COLO829 (cell line): ENCODE results near the gene DHRS3.
A peak's percentile ranks its signal among the peaks of the same experiment; 100 is the strongest.

Source experiments
- DNase-seq: peaks from one replicate; pipeline ENCODE4 v3.0.0; 2012; ENCODE audit warnings: low spot score

Gene DHRS3

GRCh38 chr1:12552951-12553921 is 64.8 kb downstream of the DHRS3 start:
- no peak for DNase-seq

GRCh38 chr1:12552111-12552888 is 65.7 kb downstream of the DHRS3 start:
- DNase-seq = no peak

DNA sequence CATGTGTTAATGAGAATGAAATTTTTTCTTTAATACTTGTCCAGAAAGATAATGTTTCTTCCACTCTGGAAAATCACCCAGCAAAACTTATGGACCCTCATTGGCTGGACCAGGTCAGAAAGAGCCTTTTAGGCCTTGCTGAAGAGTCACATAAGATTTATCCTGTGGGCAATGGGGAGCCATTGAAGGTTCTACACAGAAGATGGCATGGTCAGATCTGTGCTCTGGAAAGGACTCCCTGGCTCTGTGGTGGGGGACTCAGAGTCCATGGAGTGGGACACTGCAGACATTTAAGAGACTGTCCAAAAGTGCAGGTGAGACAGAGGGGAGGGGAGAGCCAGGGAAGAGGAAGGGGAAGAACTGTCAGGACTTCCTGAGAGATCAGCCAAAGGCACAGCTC is 66.4 kb downstream of the DHRS3 start:
- DNase-seq = no peak

DNA sequence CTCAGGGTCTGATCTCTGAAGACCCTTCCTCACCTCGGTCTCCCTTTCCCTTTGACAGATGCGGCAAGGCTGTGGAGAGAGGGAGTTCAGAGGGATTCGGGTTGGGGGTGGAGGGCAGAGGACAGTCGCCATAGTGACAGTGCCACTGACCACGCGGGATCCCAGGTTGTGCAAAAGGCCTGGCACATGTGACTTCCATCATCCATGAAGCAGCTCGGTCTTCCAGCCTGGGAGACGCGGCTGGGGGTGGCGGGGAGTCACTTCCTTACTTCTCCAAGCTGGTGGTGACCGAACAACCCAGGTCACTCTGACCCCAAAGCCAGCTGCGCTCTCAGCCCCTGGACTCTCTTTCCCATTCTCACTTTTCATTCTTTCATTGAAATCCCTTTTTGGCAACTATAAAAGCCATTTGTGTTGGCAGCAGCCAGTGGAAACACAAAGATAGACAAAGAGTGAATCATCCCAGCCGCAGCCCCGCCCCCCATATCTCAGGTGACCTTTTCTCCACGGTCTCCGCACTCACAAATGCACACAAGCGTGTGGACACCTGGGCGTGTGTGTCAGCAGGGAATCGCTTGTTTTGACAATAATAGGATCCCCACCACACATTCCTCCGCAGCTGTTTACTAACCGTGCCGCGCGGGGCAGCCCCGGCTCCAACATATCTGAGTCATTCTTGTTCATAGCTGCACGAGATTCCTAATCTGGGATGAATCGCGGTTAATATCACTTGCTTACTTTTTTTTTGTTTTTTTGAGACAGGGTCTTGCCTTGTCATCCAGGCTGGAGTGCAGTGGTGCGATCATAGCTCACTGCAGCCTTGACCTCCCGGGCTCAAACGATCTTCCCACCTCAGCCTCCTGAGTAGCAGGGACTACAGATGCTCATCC is 68.3 kb downstream of the DHRS3 start:
- peak; percentile 72 for DNase-seq

GRCh38 chr1:12548973-12549459 is 69.0 kb downstream of the DHRS3 start:
- DNase-seq = no peak

GRCh38 chr1:12548279-12548972 is 69.6 kb downstream of the DHRS3 start:
- DNase-seq = no peak

- no peak for DNase-seq
Observed at GRCh38 chr1:12547586-12548225, 70.3 kb downstream of the DHRS3 start.

DNA sequence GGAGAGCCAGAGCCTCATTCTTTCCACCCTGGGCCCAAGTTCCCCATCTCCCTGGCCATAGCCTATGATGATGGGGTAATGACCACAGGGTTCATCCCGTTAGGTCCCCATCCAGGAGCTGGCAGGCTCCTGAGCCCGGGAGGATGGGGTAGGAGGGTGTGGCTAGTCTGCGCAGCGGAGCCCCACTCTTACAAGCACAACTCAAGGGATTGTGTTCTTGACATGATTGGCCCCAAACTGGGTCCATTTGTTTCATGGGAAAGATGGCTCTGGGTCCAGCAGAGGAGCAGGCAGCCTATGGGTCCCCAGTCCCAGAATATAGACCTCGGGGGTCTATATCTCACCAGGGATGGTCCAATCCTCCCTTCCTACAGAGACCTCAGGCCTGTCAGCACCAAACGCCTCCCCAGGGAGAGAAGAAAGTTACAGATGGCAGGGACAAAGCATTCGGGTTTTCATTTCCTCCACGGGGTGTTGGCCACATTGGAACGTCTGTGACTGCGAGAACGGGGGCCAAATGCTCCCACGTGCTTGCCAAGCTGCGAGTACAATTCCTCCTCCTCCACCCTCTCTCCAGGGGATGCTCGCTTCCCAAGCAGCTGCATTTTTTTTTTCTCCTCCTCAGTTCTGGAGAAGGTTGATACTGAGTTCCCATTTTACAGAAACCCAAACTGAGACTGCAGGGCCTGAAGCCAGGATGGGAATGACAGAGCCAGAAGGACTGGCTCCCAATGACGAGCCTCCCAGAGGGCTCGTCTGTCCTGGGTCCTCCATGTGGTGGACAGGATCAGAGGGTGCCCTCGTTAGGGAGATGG is 71.0 kb downstream of the DHRS3 start:
- DNase-seq = no peak

DNA sequence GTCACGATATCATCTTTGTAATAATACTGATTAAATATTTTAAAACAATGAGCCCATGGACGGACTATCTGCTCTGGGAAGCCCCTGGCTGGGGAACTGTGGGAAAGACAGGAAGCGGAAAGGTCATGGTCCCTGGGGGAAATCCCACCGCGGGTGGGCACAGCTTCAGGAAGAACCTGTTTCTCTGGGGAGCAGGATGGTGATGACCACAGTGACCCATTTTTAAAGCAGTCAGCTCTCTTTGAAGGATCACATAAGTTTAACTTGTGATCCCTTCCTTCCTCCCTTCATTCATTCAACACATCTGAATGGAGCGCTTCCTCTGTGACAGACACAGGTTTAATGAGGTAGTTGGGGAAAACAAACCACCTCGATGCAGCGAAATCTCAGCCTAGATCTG is 73.0 kb downstream of the DHRS3 start:
- DNase-seq = no peak

DNA sequence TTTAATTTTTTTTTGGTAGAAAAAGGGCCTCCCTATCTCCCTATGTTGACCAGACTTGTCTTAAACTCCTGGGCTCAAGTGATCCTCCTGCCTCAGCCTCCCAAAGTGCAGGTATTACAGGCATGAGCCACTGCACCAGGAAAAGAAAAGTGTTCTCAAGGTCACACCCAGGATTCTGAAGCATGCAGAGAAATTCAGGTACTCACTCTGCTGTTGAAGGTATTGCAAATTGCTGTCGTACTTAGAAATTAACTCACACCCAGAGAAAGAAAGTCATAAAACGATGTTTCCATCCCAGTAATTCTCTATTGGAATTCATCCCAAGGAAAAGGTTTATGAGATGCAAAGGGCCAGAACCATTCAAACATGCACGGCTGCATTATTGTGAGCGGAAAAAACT is 73.7 kb downstream of the DHRS3 start:
- DNase-seq = no peak

DNA sequence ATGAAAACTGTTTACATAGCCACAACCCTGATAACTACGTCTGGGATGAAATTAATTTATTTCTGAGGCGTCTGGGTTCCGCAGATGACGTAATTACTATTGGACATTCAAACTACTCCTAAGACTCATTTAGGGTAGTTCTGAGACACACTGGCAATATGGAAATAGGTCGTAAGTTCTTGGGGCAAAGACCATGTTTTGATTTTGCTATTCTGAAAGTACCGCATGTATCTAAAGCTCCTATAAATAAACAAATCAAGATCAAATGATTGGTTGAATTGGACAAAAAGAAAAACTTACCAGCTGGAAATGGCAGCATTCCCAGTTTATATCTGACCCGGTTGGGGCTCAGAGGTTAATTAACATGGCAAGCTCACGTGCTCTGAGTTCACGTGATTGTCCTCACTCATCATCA is 74.3 kb downstream of the DHRS3 start:
- DNase-seq = no peak

DNA sequence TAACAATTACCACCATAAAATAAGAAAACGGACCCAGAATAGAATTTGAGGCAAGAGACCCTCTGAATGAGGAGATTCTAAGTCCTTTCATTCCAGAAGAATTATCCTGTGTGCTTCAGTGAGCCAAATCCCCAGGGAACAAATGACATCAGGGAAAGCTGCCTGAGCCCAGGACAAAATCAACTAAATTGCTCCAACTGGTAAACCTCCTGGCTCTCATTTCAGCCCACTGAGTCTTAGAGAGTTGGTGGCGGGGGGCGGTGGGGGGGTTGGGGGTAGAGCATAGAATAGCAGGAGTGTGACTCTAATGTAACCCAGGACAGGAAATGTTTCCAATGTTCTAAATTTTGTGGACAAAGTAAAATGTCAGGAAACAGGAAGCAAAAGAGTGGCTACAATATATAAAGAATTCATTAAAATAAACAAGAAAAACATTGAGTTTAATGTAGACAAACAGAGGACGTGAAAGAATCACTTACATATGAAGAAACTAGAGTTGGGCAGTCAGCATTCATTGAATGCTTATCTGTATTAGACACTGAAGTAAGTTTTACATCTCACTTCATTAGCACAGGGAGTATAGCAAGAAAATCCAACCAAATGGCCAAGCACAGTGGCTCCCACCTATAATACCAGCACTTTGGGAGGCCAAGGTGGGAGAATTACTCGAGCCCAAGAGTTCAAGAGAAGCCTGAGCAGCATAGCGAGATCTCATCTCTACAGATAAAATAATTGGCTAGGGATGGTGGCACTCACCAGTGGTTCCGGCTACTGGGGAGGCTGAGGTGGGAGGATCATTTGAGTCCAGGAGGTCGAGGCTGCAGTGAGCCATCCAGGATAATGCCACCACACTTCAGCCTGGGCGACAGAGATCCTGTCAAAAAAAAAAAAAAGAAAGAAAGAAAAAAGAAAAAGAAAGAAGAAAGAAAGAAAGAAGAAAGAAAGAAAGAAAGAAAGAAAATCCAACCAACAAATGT is 75.1 kb downstream of the DHRS3 start:
- no peak for DNase-seq

- no peak for DNase-seq
Observed at GRCh38 chr1:12542138-12542465, 75.9 kb downstream of the DHRS3 start.

- peak; percentile 40 for DNase-seq
Observed at GRCh38 chr1:12541274-12542137, 76.5 kb downstream of the DHRS3 start.

- no peak for DNase-seq
Observed at GRCh38 chr1:12540580-12541273, 77.3 kb downstream of the DHRS3 start.

DNA sequence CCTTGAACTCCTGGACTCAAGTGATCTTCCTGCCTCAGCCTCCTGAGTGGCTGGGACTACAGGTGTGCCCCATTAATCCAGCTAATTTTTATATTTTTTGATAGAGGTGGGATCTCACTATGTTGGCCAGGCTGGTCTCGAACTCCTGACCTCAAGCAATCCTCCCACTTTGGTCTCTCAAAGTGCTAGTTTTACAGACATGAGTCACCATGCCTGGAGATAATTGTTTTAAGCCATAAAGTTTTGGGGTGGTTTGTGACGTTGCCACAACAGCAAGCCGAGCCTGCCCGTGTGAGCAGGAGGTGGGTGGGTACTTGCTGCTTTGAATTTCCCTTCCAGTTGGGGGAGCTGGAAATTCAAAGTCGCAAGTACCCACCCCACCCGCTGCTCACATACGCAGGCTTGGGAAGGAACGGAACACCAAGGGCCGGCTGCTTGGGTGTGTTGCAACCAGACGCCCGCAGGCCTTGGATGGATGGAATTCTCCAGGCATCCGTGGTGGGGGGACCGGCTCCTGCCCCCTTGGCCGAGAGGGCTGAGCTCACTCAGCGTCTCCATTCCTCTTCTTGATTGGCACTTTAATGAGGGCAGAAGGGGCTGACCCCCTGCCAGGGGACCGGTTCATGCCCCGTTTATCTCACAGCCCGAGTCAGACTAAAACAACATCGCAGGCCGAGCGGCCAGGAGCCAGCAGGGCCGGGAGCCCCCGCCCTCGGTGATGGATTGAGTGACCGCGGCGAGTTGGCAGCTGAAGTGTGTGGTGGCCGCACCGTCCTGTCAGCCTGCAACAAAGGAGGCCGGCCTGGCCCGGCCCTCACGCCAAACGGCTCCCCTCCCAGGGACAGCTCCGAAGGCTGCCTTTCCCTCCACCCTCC is 78.1 kb downstream of the DHRS3 start:
- DNase-seq = no peak
